Astrocyte (in vitro differentiated cells and primary cell): ENCODE measurements around the gene HOXB7. TPM values are rescaled to one million over a fixed set of nuclear protein-coding genes. Genes with fewer than 3 reads are reported as not detected.
A peak's percentile ranks its signal among the peaks of the same experiment; 100 is the strongest.

Experiments used
- DNase-seq: peaks from one replicate; pipeline ENCODE4 v3.0.0-alpha.2; 2010; ENCODE audit warnings: low read depth
- FAIRE-seq: peaks from 2 replicates; lab custom pipeline; 2011; peaks lifted over from hg19 to GRCh38; lab: Jason Lieb, UNC
- H2AFZ ChIP-seq: 2 replicates; pipeline ENCODE4 v1.6.0; 2012; ENCODE audit warnings: low read depth, low read length, inconsistent platforms
- H3K27ac ChIP-seq: 2 replicates; pipeline ENCODE4 v1.5.1; 2011; ENCODE audit warnings: low read depth, low read length, inconsistent platforms
- H3K27me3 ChIP-seq: 2 replicates; pipeline ENCODE4 v1.6.0; 2011; ENCODE audit warnings: low read length, inconsistent platforms; ENCODE audit not compliant: insufficient read depth
- H3K36me3 ChIP-seq: 2 replicates; pipeline ENCODE4 v1.5.1; 2011; ENCODE audit warnings: low read length, inconsistent platforms; ENCODE audit not compliant: insufficient read depth
- H3K4me1 ChIP-seq: 2 replicates; pipeline ENCODE4 v1.5.1; 2011; ENCODE audit warnings: low read length, inconsistent platforms; ENCODE audit not compliant: insufficient read depth
- H3K4me2 ChIP-seq: 2 replicates; pipeline ENCODE4 v1.6.0; 2012; ENCODE audit warnings: low read length, inconsistent platforms
- H3K4me3 ChIP-seq: 2 replicates; pipeline ENCODE4 v1.5.1; 2011; ENCODE audit warnings: low read depth, mild to moderate bottlenecking, low read length, inconsistent platforms; ENCODE audit not compliant: insufficient read depth
- H3K79me2 ChIP-seq: 2 replicates; pipeline ENCODE4 v1.6.0; 2012; ENCODE audit warnings: mild to moderate bottlenecking, low read length, inconsistent platforms; ENCODE audit not compliant: insufficient read depth
- H3K9ac ChIP-seq: 2 replicates; pipeline ENCODE4 v1.6.0; 2012; ENCODE audit warnings: mild to moderate bottlenecking, low read length, inconsistent platforms
- H3K9me3 ChIP-seq: 2 replicates; pipeline ENCODE4 v1.5.1; 2012; ENCODE audit warnings: low read depth, mild to moderate bottlenecking, low read length, inconsistent platforms; ENCODE audit not compliant: insufficient read depth
- H4K20me1 ChIP-seq: 2 replicates; pipeline ENCODE4 v1.6.0; 2012; ENCODE audit warnings: low read length, inconsistent platforms; ENCODE audit not compliant: insufficient read depth
- H3K27ac Mint-ChIP-seq: one replicate; pipeline ENCODE4 v1.8.0; 2021; ENCODE audit warnings: mild to moderate bottlenecking, mixed read lengths; ENCODE audit not compliant: unreplicated experiment
- H3K27me3 Mint-ChIP-seq: one replicate; pipeline ENCODE4 v1.8.0; 2021; ENCODE audit warnings: low read depth, mixed read lengths; ENCODE audit not compliant: unreplicated experiment
- H3K36me3 Mint-ChIP-seq: one replicate; pipeline ENCODE4 v1.8.0; 2021; ENCODE audit warnings: low read depth, mixed read lengths; ENCODE audit not compliant: unreplicated experiment
- H3K4me1 Mint-ChIP-seq: one replicate; pipeline ENCODE4 v1.8.0; 2021; ENCODE audit warnings: low read depth, mixed read lengths; ENCODE audit not compliant: unreplicated experiment
- H3K4me3 Mint-ChIP-seq: one replicate; pipeline ENCODE4 v1.8.0; 2021; ENCODE audit warnings: mild to moderate bottlenecking, moderate library complexity, mixed read lengths; ENCODE audit not compliant: unreplicated experiment
- H3K9me3 Mint-ChIP-seq: one replicate; pipeline ENCODE4 v1.8.0; 2021; ENCODE audit warnings: mild to moderate bottlenecking, mixed read lengths; ENCODE audit not compliant: unreplicated experiment
- EZH2 ChIP-seq: IDR thresholded peaks from 2 replicates; pipeline ENCODE4 v1.6.1; 2012; ENCODE audit warnings: mild to moderate bottlenecking, low read length, inconsistent platforms; ENCODE audit not compliant: insufficient read depth
- total RNA-seq: library from RNA; stranded (reverse); gene quantifications from 2 replicates; pipeline ENCODE4 v1.2.1, GENCODE V29; 2021
- TF ChIP-seq, protein P1 (sequence below): IDR thresholded peaks from 2 replicates; pipeline ENCODE4 v1.5.1; 2011; ENCODE audit warnings: low read depth, mild to moderate bottlenecking, inconsistent platforms, low read length, moderate library complexity; ENCODE audit not compliant: insufficient read depth

The HOXB7 gene
- total RNA-seq, 1 donor from 2014 or later, result not detected

DNA sequence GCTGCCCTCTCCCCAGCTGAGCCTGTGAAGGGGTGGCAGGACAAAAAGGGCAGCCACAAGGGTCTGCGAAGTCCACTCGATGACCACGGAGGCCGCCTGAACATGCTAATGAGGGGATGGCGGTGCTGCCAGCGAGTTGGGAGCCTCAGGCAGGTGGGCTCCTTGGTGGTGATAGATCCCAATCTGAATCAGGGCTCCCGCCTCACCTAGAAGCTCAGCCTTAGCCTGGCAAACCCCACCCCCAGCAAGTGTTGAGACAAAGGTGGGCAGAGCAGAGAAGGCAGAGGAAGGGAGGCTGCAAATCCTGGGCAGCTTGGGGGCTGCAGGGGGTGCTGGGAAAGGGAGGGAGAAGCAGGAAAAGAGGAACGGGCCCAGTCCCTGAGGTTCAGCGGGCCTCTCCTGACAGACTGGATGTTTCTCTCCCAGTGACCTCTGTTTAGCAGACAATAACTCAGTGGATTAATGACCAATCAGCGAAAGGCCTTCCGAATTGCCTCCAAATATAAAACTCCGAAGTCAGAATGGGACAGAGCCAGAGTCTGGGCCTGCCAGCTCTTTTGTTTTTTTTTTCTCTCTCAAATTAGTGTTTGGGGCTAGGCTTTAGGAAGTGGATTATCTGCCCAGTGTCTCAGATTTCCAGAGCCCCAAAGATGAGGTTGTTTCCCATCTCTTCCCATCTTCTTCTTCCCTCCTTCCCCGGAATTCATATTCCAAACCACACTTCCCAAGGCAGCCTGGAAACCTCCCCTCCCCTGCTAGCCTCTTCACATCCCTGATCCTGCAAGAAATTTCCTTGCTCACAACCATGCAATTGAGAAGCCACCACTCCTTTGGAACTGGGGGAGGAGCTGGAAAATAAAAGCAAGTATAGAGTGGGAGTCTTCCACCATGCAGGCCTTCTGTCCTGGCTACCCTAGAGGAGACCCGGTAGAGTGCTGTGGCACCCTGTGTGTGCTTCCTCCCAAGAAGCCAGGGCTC, 50.7 kb downstream of the HOXB7 start:
- peak; percentile 47 for TF ChIP-seq EZH2
- TF ChIP-seq, protein P1, sequence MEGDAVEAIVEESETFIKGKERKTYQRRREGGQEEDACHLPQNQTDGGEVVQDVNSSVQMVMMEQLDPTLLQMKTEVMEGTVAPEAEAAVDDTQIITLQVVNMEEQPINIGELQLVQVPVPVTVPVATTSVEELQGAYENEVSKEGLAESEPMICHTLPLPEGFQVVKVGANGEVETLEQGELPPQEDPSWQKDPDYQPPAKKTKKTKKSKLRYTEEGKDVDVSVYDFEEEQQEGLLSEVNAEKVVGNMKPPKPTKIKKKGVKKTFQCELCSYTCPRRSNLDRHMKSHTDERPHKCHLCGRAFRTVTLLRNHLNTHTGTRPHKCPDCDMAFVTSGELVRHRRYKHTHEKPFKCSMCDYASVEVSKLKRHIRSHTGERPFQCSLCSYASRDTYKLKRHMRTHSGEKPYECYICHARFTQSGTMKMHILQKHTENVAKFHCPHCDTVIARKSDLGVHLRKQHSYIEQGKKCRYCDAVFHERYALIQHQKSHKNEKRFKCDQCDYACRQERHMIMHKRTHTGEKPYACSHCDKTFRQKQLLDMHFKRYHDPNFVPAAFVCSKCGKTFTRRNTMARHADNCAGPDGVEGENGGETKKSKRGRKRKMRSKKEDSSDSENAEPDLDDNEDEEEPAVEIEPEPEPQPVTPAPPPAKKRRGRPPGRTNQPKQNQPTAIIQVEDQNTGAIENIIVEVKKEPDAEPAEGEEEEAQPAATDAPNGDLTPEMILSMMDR, result no peak
- H3K4me3 Mint-ChIP-seq, result no peak overlapping the region
- peaks cover 2% of the 10 kb centered on the region for H3K4me1 Mint-ChIP-seq
- no peaks in the 10 kb centered on the region for H3K9me3 ChIP-seq
- peaks cover 9% of the 10 kb centered on the region for H4K20me1 ChIP-seq
- peaks cover 18% of the 10 kb centered on the region for H3K9me3 Mint-ChIP-seq
- peak overlapping the region; percentile 61 for H3K27ac ChIP-seq
- no peak for FAIRE-seq
- no peak overlapping the region for H3K4me3 ChIP-seq
- H3K36me3 ChIP-seq, result no peaks in the 10 kb centered on the region
- no peak overlapping the region for H3K27ac Mint-ChIP-seq
- H3K79me2 ChIP-seq, result peaks cover 93% of the 10 kb centered on the region
- peaks cover 86% of the 10 kb centered on the region for H3K27me3 Mint-ChIP-seq
- peak overlapping the region; percentile 83 for H3K9ac ChIP-seq
- H2AFZ ChIP-seq, result no peak overlapping the region
- peak overlapping the region; percentile 88 for H3K4me2 ChIP-seq
- peaks cover 79% of the 10 kb centered on the region for H3K27me3 ChIP-seq
- no peak for DNase-seq
- peaks cover 2% of the 10 kb centered on the region for H3K36me3 Mint-ChIP-seq
- H3K4me1 ChIP-seq, result peaks cover 51% of the 10 kb centered on the region

DNA sequence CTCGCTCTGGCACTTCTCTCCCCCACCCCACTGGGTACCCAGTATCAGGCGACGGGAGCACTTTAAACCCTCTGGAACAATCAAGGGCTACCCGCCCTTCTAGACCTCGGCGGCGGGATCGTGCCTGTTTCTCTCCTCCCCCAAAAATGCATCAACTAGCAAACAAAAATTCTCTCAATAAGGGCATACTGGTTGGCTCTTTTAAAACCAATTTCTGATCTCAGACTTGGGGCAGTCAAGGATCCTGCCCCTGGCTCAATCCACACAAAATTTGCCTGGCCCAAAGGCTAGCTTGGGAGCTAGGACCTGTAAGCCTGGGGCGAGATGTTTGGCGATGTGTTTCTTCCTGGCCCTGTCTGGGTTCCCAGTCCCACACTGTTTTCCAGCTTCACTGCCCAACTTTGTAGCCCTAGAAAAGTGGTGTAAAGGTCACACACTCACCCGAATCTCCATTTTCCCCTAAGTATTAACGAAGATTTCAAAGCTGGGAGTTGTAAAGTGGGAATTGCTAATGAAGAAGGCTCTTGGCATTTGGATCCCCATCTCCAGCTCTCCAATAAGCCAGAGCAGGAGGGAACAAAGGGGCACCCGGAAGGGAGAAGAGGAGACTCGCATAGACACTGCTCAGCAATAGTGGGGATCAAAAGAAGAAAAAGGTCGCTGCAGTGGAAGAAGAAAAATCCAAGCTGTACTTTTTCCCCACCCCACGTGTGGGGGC, 51.5 kb downstream of the HOXB7 start:
- Histone ChIP-seq H3K4me2 (peak overlapping the region; percentile 88), H3K9ac (peak overlapping the region; percentile 83), H4K20me1 (peaks cover 9% of the 10 kb centered on the region), H3K4me3 (no peak overlapping the region), H3K4me1 (peaks cover 51% of the 10 kb centered on the region), H2AFZ (no peak overlapping the region), H3K36me3 (no peaks in the 10 kb centered on the region), H3K9me3 (no peaks in the 10 kb centered on the region), H3K79me2 (peaks cover 94% of the 10 kb centered on the region), H3K27ac (peak overlapping the region; percentile 61), H3K27me3 (peaks cover 73% of the 10 kb centered on the region)
- DNase-seq (no peak), FAIRE-seq (no peak)
- H3K4me3 Mint-ChIP-seq, result no peak overlapping the region
- TF ChIP-seq, protein P1, result no peak
- no peak for TF ChIP-seq EZH2
- peaks cover 95% of the 10 kb centered on the region for H3K27me3 Mint-ChIP-seq
- H3K9me3 Mint-ChIP-seq, result peaks cover 18% of the 10 kb centered on the region
- H3K4me1 Mint-ChIP-seq, result peaks cover 2% of the 10 kb centered on the region
- no peak overlapping the region for H3K27ac Mint-ChIP-seq
- H3K36me3 Mint-ChIP-seq, result peaks cover 2% of the 10 kb centered on the region
